Neural progenitor cell (in vitro differentiated cells): ENCODE results near the gene TLN1. TPM values are rescaled to one million over a fixed set of nuclear protein-coding genes. Genes with fewer than 3 reads are reported as not detected.

Source experiments
- DNase-seq: peaks from one replicate; pipeline ENCODE4 v3.0.0-alpha.2; 2016; ENCODE audit warnings: low spot score
- H2AFZ ChIP-seq: fragments of 200-600 bp; sonication (generic); replicated peaks from 2 replicates; pipeline ENCODE4 v1.6.1; 2016; ENCODE audit warnings: antibody characterized with exemption
- H3F3A ChIP-seq: fragments of 200-600 bp; sonication (generic); 2 replicates; pipeline ENCODE4 v1.6.1; 2016; ENCODE audit warnings: antibody characterized with exemption, low read depth
- H3K27ac ChIP-seq: fragments of 200-600 bp; sonication (generic); 2 replicates; pipeline ENCODE4 v1.5.1; 2016; ENCODE audit warnings: mild to moderate bottlenecking
- H3K27me3 ChIP-seq: fragments of 200-600 bp; sonication (generic); 2 replicates; pipeline ENCODE4 v1.6.1; 2016; ENCODE audit warnings: mild to moderate bottlenecking, moderate library complexity
- H3K36me3 ChIP-seq: fragments of 200-600 bp; sonication (generic); 2 replicates; pipeline ENCODE4 v1.5.1; 2016
- H3K4me1 ChIP-seq: fragments of 200-600 bp; sonication (generic); 2 replicates; pipeline ENCODE4 v1.6.1; 2016; ENCODE audit warnings: mixed run types
- H3K4me2 ChIP-seq: fragments of 200-600 bp; sonication (generic); 2 replicates; pipeline ENCODE4 v1.6.1; 2016
- H3K4me3 ChIP-seq: fragments of 200-600 bp; sonication (generic); 2 replicates; pipeline ENCODE4 v1.5.1; 2016
- H3K79me2 ChIP-seq: fragments of 200-600 bp; sonication (generic); 2 replicates; pipeline ENCODE4 v1.6.1; 2016; ENCODE audit warnings: low read depth
- H3K9ac ChIP-seq: fragments of 200-600 bp; sonication (generic); 2 replicates; pipeline ENCODE4 v1.6.1; 2016
- H3K9me3 ChIP-seq: fragments of 200-600 bp; sonication (generic); 2 replicates; pipeline ENCODE4 v1.5.1; 2016; ENCODE audit warnings: low read depth
- H4K20me1 ChIP-seq: fragments of 200-600 bp; sonication (generic); 2 replicates; pipeline ENCODE4 v1.6.1; 2016; ENCODE audit warnings: low read depth
- H3K27ac Mint-ChIP-seq: 3 replicates; pipeline ENCODE4 v1.8.0; 2021; ENCODE audit warnings: mixed read lengths
- H3K27me3 Mint-ChIP-seq: 2 replicates; pipeline ENCODE4 v1.8.0; 2022; ENCODE audit warnings: low read depth, mild to moderate bottlenecking, inconsistent platforms, moderate library complexity, mixed read lengths; ENCODE audit not compliant: insufficient read depth
- H3K36me3 Mint-ChIP-seq: 3 replicates; pipeline ENCODE4 v1.8.0; 2021; ENCODE audit warnings: mixed read lengths
- H3K4me1 Mint-ChIP-seq: 3 replicates; pipeline ENCODE4 v1.8.0; 2021; ENCODE audit warnings: mixed read lengths
- H3K4me3 Mint-ChIP-seq: 3 replicates; pipeline ENCODE4 v1.8.0; 2021; ENCODE audit warnings: mild to moderate bottlenecking, moderate library complexity, mixed read lengths
- H3K9me3 Mint-ChIP-seq: 3 replicates; pipeline ENCODE4 v1.8.0; 2020; ENCODE audit warnings: mixed read lengths
- CTCF ChIP-seq: fragments of 200-600 bp; sonication (generic); IDR thresholded peaks from 2 replicates; pipeline ENCODE4 v1.5.1; 2017; ENCODE audit warnings: antibody characterized with exemption, mild to moderate bottlenecking
- EZH2 ChIP-seq: fragments of 200-600 bp; sonication (generic); IDR thresholded peaks from 2 replicates; pipeline ENCODE4 v1.6.1; 2017; ENCODE audit warnings: antibody characterized with exemption, mild to moderate bottlenecking, moderate library complexity
- EZH2phosphoT487 ChIP-seq: fragments of 200-600 bp; sonication (generic); IDR thresholded peaks from 2 replicates; pipeline ENCODE4 v1.6.1; 2017; ENCODE audit warnings: antibody characterized with exemption
- total RNA-seq: library from RNA; depleted of rRNA; stranded (reverse); fragments of >200 nt; gene quantifications from 2 replicates; pipeline ENCODE4 v1.2.3, GENCODE V29; 2015; ENCODE audit warnings: low replicate concordance

TLN1 gene
- total RNA-seq, 1 donor from 2014 or later, result 36.7 TPM

GRCh38 chr9:35682520-35683315 lies 49.3 kb downstream of the TLN1 start:
- Histone ChIP-seq H3K9me3 (no peaks in the 10 kb centered on the region), H3K27ac (no peak overlapping the region), H3K27me3 (no peaks in the 10 kb centered on the region), H3K4me1 (peaks cover 3% of the 10 kb centered on the region), H2AFZ (no peak overlapping the region), H3K4me2 (no peak overlapping the region), H3K36me3 (no peaks in the 10 kb centered on the region), H4K20me1 (no peaks in the 10 kb centered on the region), H3K4me3 (no peak overlapping the region), H3K79me2 (no peaks in the 10 kb centered on the region), H3K9ac (no peak overlapping the region), H3F3A (peaks cover 17% of the 10 kb centered on the region)
- Mint-ChIP-seq H3K27me3 (peaks cover 4% of the 10 kb centered on the region), H3K9me3 (peaks cover 2% of the 10 kb centered on the region), H3K4me1 (peaks cover 19% of the 10 kb centered on the region), H3K36me3 (peaks cover 24% of the 10 kb centered on the region), H3K4me3 (no peak overlapping the region), H3K27ac (peak overlapping the region; percentile 61)
- TF ChIP-seq EZH2phosphoT487 (no peak), CTCF (no peak), EZH2 (no peak)
- no peak for DNase-seq

GRCh38 chr9:35682051-35682450 lies 49.9 kb downstream of the TLN1 start:
- Mint-ChIP-seq H3K4me3 (no peak overlapping the region), H3K27me3 (peaks cover 4% of the 10 kb centered on the region), H3K4me1 (peaks cover 14% of the 10 kb centered on the region), H3K27ac (no peak overlapping the region), H3K9me3 (no peaks in the 10 kb centered on the region), H3K36me3 (peaks cover 21% of the 10 kb centered on the region)
- H3K27ac ChIP-seq, result no peak overlapping the region
- H3K9ac ChIP-seq, result no peak overlapping the region
- no peak for DNase-seq
- no peak overlapping the region for H2AFZ ChIP-seq
- TF ChIP-seq EZH2 (no peak), CTCF (no peak), EZH2phosphoT487 (no peak)
- no peak overlapping the region for H3K4me3 ChIP-seq
- no peak overlapping the region for H3K4me2 ChIP-seq
- H3K79me2 ChIP-seq, result no peaks in the 10 kb centered on the region
- no peaks in the 10 kb centered on the region for H3K36me3 ChIP-seq
- no peaks in the 10 kb centered on the region for H3K27me3 ChIP-seq
- H3K4me1 ChIP-seq, result peaks cover 3% of the 10 kb centered on the region
- no peaks in the 10 kb centered on the region for H4K20me1 ChIP-seq
- H3F3A ChIP-seq, result peaks cover 23% of the 10 kb centered on the region
- H3K9me3 ChIP-seq, result no peaks in the 10 kb centered on the region

- no peak overlapping the region for H3K27ac Mint-ChIP-seq
- no peaks in the 10 kb centered on the region for H4K20me1 ChIP-seq
Measured at GRCh38 chr9:35681341-35682002, 50.5 kb downstream of the TLN1 start.

More at GRCh38 chr9:35681341-35682002, 50.5 kb downstream of the TLN1 start:
- H3K27me3 ChIP-seq, result no peaks in the 10 kb centered on the region
- H3K4me2 ChIP-seq, result no peak overlapping the region
- H3K79me2 ChIP-seq, result no peaks in the 10 kb centered on the region
- H3K4me3 ChIP-seq, result no peak overlapping the region
- no peak overlapping the region for H2AFZ ChIP-seq
- TF ChIP-seq EZH2phosphoT487, result no peak
- TF ChIP-seq EZH2, result no peak
- no peak for TF ChIP-seq CTCF
- H3K4me1 ChIP-seq, result peaks cover 3% of the 10 kb centered on the region
- Mint-ChIP-seq H3K9me3 (no peaks in the 10 kb centered on the region), H3K27me3 (peaks cover 8% of the 10 kb centered on the region), H3K4me3 (no peak overlapping the region), H3K36me3 (peaks cover 21% of the 10 kb centered on the region), H3K4me1 (peaks cover 10% of the 10 kb centered on the region)
- no peak for DNase-seq
- H3F3A ChIP-seq, result peaks cover 26% of the 10 kb centered on the region
- H3K9me3 ChIP-seq, result no peaks in the 10 kb centered on the region
- H3K9ac ChIP-seq, result no peak overlapping the region
- no peak overlapping the region for H3K27ac ChIP-seq
- H3K36me3 ChIP-seq, result no peaks in the 10 kb centered on the region
